ENCODE results near the gene SLC7A6. TPM values are rescaled to one million over a fixed set of nuclear protein-coding genes. Genes with fewer than 3 reads are reported as not detected.
A peak's percentile ranks its signal among the peaks of the same experiment; 100 is the strongest.

The SLC7A6 gene
- total RNA-seq (2014; rRNA removed; shearing (Covaris generic)) (50.9 and 53.1 TPM in 2 replicates), total RNA-seq (2022) (79.5 and 98.8 TPM in 2 replicates), Bru-seq, nascent RNA (percentile 84 among the genes with signal in this experiment), BruChase-seq, experiment 1, labeled RNA remaining after a 6-hour chase (percentile 94 among the genes with signal in this experiment), BruChase-seq, experiment 2, labeled RNA remaining after a 2-hour chase (percentile 94 among the genes with signal in this experiment)
- long read RNA-seq, full-length matches to known transcripts: 5 of 50 reads
- long read RNA-seq, partial matches to known transcripts: 13 of 50 reads
- long read RNA-seq, other reads (novel, unspliced or antisense): 32 of 50 reads

DNA sequence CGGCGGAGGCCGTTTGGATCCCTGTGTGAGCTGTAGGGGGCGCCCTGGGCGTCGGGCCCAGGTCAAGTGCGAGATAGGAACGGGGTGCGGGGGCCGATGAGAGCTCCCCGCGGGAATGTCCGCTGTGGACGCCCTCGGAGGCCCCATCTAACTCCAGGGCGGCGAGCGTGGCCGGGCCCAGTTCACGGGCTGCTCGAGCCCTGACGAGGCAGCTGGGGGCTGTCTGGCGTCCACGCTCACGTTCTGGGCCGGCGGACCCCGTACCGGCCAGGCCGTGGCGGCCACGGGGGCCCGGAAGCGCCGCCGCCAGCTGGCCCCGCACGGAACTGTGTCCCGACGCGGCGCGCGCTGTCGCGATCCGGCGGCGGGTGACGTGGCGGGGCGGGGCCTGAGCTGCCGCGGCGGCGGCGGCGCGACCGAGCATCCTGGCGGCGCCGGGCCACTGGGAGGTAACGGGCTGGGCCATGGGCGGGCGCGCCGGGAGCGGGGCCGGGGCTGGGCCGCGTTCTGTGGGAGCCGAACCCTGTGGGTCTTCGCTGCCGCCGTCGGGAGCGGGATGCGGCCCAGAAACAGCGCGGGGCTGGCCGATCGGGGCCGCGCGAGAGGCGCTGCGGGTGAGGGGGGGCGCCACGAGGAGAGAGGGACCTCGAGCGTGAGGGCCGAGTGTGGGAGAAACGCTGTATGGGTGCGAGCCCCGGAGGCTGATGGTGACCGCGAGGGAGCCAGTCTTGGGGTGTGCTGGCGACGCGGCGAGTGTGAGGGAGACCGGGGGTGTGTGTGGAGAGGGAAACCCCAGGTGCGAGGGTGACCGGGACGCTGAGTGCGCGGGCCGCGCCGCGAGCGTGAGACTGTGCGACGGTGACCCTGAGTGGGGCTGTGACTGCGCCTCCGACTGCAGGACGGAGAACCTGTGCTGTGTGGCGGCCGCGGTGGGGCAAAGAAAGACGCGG lies at the start of gene SLC7A6:
TSS of gene SLC7A6 (plus strand) at position 399 of the 950 bp plus-strand sequence. CDS start 10,201 bp downstream, outside the sequence.
- peaks cover 59% of the 10 kb centered on the region for H3K4me1 ChIP-seq (ENCODE audit: insufficient read depth, low read length, poor library complexity, severe bottlenecking)
- POLR2A ChIA-PET: interaction anchor here (0.6 to 2.7 kb wide), 13 partner anchors 8 to 458 kb away, joined by 3 to 13 read pairs (median 3); partner anchors contain the start of genes PRMT7, SLC7A6OS and TSNAXIP1
- peak within 1 kb of the TSS; percentile 92 for H3K4me2 ChIP-seq (ENCODE audit: low read length)
- H3K27ac ChIP-seq (ENCODE audit: low read depth, low read length, poor library complexity, severe bottlenecking): peak within 1 kb of the TSS; percentile 80
- H3K4me3 ChIP-seq (ENCODE audit: low read depth, low read length, poor library complexity, severe bottlenecking): peak within 1 kb of the TSS; percentile 75
- no peak for TF ChIP-seq EZH2phosphoT487 (IDR thresholded peaks at IDR 0.05; ENCODE audit: borderline replicate concordance, low read depth, low read length)
- TF ChIP-seq, protein P1, sequence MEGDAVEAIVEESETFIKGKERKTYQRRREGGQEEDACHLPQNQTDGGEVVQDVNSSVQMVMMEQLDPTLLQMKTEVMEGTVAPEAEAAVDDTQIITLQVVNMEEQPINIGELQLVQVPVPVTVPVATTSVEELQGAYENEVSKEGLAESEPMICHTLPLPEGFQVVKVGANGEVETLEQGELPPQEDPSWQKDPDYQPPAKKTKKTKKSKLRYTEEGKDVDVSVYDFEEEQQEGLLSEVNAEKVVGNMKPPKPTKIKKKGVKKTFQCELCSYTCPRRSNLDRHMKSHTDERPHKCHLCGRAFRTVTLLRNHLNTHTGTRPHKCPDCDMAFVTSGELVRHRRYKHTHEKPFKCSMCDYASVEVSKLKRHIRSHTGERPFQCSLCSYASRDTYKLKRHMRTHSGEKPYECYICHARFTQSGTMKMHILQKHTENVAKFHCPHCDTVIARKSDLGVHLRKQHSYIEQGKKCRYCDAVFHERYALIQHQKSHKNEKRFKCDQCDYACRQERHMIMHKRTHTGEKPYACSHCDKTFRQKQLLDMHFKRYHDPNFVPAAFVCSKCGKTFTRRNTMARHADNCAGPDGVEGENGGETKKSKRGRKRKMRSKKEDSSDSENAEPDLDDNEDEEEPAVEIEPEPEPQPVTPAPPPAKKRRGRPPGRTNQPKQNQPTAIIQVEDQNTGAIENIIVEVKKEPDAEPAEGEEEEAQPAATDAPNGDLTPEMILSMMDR (conservative IDR thresholded peaks at IDR 0.05; ENCODE audit: low read length): peak; percentile 90
- H2AFZ ChIP-seq (ENCODE audit: low read length): peak within 1 kb of the TSS; percentile 76
- BruUV-seq (replicated peaks): no TSS peak
- no peaks in the 10 kb centered on the region for H3K9me3 ChIP-seq (ENCODE audit: low read length)
- H3K9me2 ChIP-seq (ENCODE audit: insufficient read depth, low read length): no peaks in the 10 kb centered on the region
- peaks cover 8% of the 10 kb centered on the region; the same call in 1 of the 2 replicates for H4K20me1 ChIP-seq (ENCODE audit: insufficient read depth, low read length)
- peaks cover 31% of the 10 kb centered on the region for H3K36me3 ChIP-seq (ENCODE audit: insufficient read depth, low read length)
- peak; percentile 84 for DNase-seq (ENCODE audit: low spot score)
- CTCF ChIA-PET (ENCODE audit: unreplicated experiment): interaction anchor here (0.6 to 2.2 kb wide), 10 partner anchors 8 to 703 kb away, joined by 3 to 15 read pairs (median 4); partner anchors contain the start of genes PRMT7 and SLC7A6OS
- peaks cover 45% of the 10 kb centered on the region for H3K79me2 ChIP-seq (ENCODE audit: insufficient read depth, low read depth, low read length)
- intact Hi-C loops (cut with micrococcal nuclease; ENCODE audit: unreplicated experiment): loop anchor here (1.0 kb wide), 2 partner anchors 21 to 46 kb away; partner anchors contain the start of gene SLC7A6OS

GRCh38 chr16:68214726-68215125 lies 49.6 kb upstream of the SLC7A6 start:
- no peak for TF ChIP-seq EZH2phosphoT487 (IDR thresholded peaks at IDR 0.05; ENCODE audit: borderline replicate concordance, low read depth, low read length)
- TF ChIP-seq, protein P1 (conservative IDR thresholded peaks at IDR 0.05; ENCODE audit: low read length): no peak
- intact Hi-C loops (cut with micrococcal nuclease; ENCODE audit: unreplicated experiment): no loop called here
- no peak for DNase-seq (ENCODE audit: low spot score)
- Histone ChIP-seq H3K36me3 (ENCODE audit: insufficient read depth, low read length) (peaks cover 41% of the 10 kb centered on the region), H2AFZ (ENCODE audit: low read length) (no peak overlapping the region), H3K27ac (ENCODE audit: low read depth, low read length, poor library complexity, severe bottlenecking) (no peak overlapping the region), H3K9me3 (ENCODE audit: low read length) (no peaks in the 10 kb centered on the region), H3K9me2 (ENCODE audit: insufficient read depth, low read length) (no peaks in the 10 kb centered on the region), H3K4me2 (ENCODE audit: low read length) (no peak overlapping the region; the same call in 1 of the 2 replicates), H3K4me1 (ENCODE audit: insufficient read depth, low read length, poor library complexity, severe bottlenecking) (peaks cover 18% of the 10 kb centered on the region), H3K4me3 (ENCODE audit: low read depth, low read length, poor library complexity, severe bottlenecking) (no peak overlapping the region), H4K20me1 (ENCODE audit: insufficient read depth, low read length) (no peaks in the 10 kb centered on the region), H3K79me2 (ENCODE audit: insufficient read depth, low read depth, low read length) (peaks cover 14% of the 10 kb centered on the region; the same call in 1 of the 2 replicates)
- no TSS peak for BruUV-seq (replicated peaks)
- CTCF ChIA-PET (ENCODE audit: unreplicated experiment): no interaction called here
- POLR2A ChIA-PET: interaction anchor here (1.5 kb wide), 1 partner anchor 9 kb away, joined by 4 read pairs; no protein-coding TSS in a partner anchor

Measured in OCI-LY7 (cell line).